Lower leg skin (tissue), 3 donors: ENCODE data around the gene BBS9.

Experiments used
- POLR2A ChIP-seq, 2 donors: fragments of 450-650 bp; IDR thresholded peaks; one replicate each; pipeline ENCODE4 v1.6.1; 2016 to 2017; ENCODE audit warnings: antibody characterized with exemption in 2 of 2, mild to moderate bottlenecking in 1 of 2, moderate library complexity in 1 of 2
- TF ChIP-seq, protein P1 (sequence below), 3 donors: fragments of 450-650 bp; IDR thresholded peaks; one replicate each; pipeline ENCODE4 v1.5.1; 2016; ENCODE audit warnings: antibody characterized with exemption in 3 of 3, mild to moderate bottlenecking in 3 of 3, moderate library complexity in 2 of 3

- TF ChIP-seq, protein P1, sequence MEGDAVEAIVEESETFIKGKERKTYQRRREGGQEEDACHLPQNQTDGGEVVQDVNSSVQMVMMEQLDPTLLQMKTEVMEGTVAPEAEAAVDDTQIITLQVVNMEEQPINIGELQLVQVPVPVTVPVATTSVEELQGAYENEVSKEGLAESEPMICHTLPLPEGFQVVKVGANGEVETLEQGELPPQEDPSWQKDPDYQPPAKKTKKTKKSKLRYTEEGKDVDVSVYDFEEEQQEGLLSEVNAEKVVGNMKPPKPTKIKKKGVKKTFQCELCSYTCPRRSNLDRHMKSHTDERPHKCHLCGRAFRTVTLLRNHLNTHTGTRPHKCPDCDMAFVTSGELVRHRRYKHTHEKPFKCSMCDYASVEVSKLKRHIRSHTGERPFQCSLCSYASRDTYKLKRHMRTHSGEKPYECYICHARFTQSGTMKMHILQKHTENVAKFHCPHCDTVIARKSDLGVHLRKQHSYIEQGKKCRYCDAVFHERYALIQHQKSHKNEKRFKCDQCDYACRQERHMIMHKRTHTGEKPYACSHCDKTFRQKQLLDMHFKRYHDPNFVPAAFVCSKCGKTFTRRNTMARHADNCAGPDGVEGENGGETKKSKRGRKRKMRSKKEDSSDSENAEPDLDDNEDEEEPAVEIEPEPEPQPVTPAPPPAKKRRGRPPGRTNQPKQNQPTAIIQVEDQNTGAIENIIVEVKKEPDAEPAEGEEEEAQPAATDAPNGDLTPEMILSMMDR (IDR thresholded peaks at IDR 0.05): no peak
- TF ChIP-seq POLR2A (IDR thresholded peaks at IDR 0.05): no peak
Observed at GRCh38 chr7:33529070-33529469, 399.7 kb downstream of the BBS9 start.
